Activated CD8-positive, alpha-beta T cell treated with anti-CD3 and anti-CD28 coated beads, Interleukin-2, amount 10 ng/mL, durations not matched to agents 7 days and 5 days (primary cell): ENCODE measurements around the gene ARL4A. TPM values are rescaled to one million over a fixed set of nuclear protein-coding genes. Genes with fewer than 3 reads are reported as not detected.

Experiments used
- ATAC-seq: fragments of 150-1000 bp; cut with Tn5 transposase; one replicate; pipeline ENCODE4 v1.10.0; 2021; ENCODE audit warnings: moderate library complexity
- CTCF ChIA-PET: fragments of 350-600 bp; sonication (Branson Sonifier 250); formaldehyde crosslinking; loops from one replicate; lab custom pipeline; 2021; ENCODE audit warnings: antibody characterized with exemption; lab: Charles Lee
- POLR2A ChIA-PET: fragments of 350-600 bp; sonication (Branson Sonifier 250); formaldehyde crosslinking; loops from one replicate; lab custom pipeline; 2021; ENCODE audit warnings: antibody characterized with exemption; lab: Charles Lee
- DNase-seq: peaks from one replicate; pipeline ENCODE4 v3.0.0-alpha.2; 2020
- H3K27ac Mint-ChIP-seq: one replicate; pipeline ENCODE4 v1.8.0; 2021; ENCODE audit warnings: mild to moderate bottlenecking, mixed read lengths
- H3K27me3 Mint-ChIP-seq: one replicate; pipeline ENCODE4 v1.8.0; 2021; ENCODE audit warnings: low read depth, mixed read lengths
- H3K36me3 Mint-ChIP-seq: one replicate; pipeline ENCODE4 v1.8.0; 2021; ENCODE audit warnings: low read depth, mixed read lengths
- H3K4me1 Mint-ChIP-seq: one replicate; pipeline ENCODE4 v1.8.0; 2021; ENCODE audit warnings: low read depth, mixed read lengths
- H3K4me3 Mint-ChIP-seq: one replicate; pipeline ENCODE4 v1.8.0; 2021; ENCODE audit warnings: mild to moderate bottlenecking, mixed read lengths
- H3K9me3 Mint-ChIP-seq: one replicate; pipeline ENCODE4 v1.8.0; 2022; ENCODE audit warnings: mixed read lengths; ENCODE audit not compliant: insufficient read depth
- total RNA-seq, 2 experiments: library from RNA; stranded (reverse); gene quantifications; one replicate each; pipeline ENCODE4 v1.2.3, GENCODE V29; 2021

Gene ARL4A
- total RNA-seq, 2 experiments from 2014 or later, result 15.8 to 16.2 TPM

DNA sequence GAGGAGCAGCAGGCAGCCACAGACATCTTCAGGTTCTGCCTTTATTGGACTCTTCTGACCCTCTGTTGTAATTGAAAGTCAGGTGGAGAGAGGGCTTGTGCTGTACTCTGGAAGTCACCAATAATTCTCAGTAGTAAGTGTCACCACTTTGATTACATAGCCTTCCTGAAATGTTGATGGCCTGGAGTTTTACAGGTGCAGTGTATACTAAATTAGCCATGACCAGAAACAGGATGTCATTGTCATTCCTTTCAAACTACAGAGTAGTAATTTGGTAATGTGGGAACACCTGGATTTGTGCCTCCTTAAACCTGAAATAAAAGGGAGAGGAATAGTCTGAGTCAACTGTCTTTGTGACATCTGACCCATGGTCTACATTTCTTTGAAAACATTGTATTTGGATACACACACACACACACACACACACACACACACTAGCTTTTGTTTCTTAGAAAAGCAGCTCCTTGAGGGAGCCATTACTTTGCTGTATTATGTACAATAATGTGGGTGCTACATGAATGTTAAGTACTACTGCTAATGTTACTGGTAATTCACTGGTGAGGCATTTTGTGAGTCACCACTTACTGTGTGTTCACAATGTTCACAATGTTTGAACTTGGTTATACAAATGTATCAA is 19.6 kb downstream of the ARL4A start:
- ChIA-PET CTCF (interaction anchor here (1.1 to 1.6 kb wide), 2 partner anchors 11 to 21 kb away, joined by 4 to 5 read pairs; no protein-coding TSS in a partner anchor), POLR2A (no interaction called here)
- no peaks in the 10 kb centered on the region for H3K4me1 Mint-ChIP-seq
- H3K27me3 Mint-ChIP-seq, result no peaks in the 10 kb centered on the region
- ATAC-seq (no peak), DNase-seq (no peak)
- no peaks in the 10 kb centered on the region for H3K9me3 Mint-ChIP-seq
- no peaks in the 10 kb centered on the region for H3K36me3 Mint-ChIP-seq
- H3K4me3 Mint-ChIP-seq, result no peak overlapping the region
- H3K27ac Mint-ChIP-seq, result no peak overlapping the region

GRCh38 chr7:12708314-12708713 is 20.9 kb downstream of the ARL4A start:
- ATAC-seq (no peak), DNase-seq (no peak)
- no peak overlapping the region for H3K4me3 Mint-ChIP-seq
- H3K27me3 Mint-ChIP-seq, result no peaks in the 10 kb centered on the region
- no peak overlapping the region for H3K27ac Mint-ChIP-seq
- no peaks in the 10 kb centered on the region for H3K9me3 Mint-ChIP-seq
- H3K36me3 Mint-ChIP-seq, result no peaks in the 10 kb centered on the region
- ChIA-PET POLR2A (no interaction called here), CTCF (no interaction called here)
- H3K4me1 Mint-ChIP-seq, result no peaks in the 10 kb centered on the region

DNA sequence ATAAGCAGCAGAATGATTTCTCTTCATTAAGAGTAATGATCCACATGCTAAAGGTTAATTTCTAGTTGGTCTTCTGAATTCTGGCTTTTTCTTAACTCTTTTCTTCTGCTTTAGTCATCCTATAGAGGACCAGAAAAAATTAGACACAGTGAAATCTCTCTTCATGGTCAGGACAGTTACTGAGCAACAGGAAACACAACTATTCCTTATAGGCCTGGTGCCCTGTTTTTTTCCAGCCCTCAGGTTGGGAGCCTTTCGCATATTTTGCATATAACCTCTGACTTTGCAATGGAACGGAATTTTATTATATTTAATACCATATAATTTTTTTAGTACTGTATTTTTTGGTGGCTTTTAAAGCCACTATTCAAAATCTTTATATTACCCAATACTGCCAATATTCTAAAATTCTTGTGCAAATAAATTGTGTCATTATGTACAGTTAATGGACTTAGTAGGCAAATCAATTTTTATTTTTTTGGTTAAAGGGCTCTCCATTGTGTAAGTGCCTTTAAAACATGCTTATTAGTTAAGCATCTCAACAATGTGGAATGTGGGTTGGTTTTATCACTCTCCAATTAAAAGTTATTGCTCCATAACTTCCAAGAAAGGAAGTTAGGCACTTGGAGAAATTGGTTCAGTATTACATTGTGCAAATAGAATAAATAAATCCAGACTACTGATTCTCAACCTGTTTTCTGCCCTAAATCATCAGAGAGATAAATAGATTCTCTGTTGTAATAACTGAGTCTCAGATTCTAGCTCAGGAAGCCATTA is 22.5 kb downstream of the ARL4A start:
- ATAC-seq, result no peak
- no peaks in the 10 kb centered on the region for H3K36me3 Mint-ChIP-seq
- no peaks in the 10 kb centered on the region for H3K9me3 Mint-ChIP-seq
- no peak overlapping the region for H3K4me3 Mint-ChIP-seq
- no peak for DNase-seq
- ChIA-PET CTCF (interaction anchor here (1.6 kb wide), 1 partner anchor 9 kb away, joined by 3 read pairs; no protein-coding TSS in a partner anchor), POLR2A (no interaction called here)
- H3K27me3 Mint-ChIP-seq, result no peaks in the 10 kb centered on the region
- peaks cover 2% of the 10 kb centered on the region for H3K4me1 Mint-ChIP-seq
- H3K27ac Mint-ChIP-seq, result no peak overlapping the region

GRCh38 chr7:12711124-12711523 is 23.7 kb downstream of the ARL4A start:
- POLR2A ChIA-PET, result no interaction called here
- H3K9me3 Mint-ChIP-seq, result no peaks in the 10 kb centered on the region
- ATAC-seq (no peak), DNase-seq (no peak)
- H3K27me3 Mint-ChIP-seq, result no peaks in the 10 kb centered on the region
- no peaks in the 10 kb centered on the region for H3K36me3 Mint-ChIP-seq
- H3K4me1 Mint-ChIP-seq, result peaks cover 12% of the 10 kb centered on the region
- CTCF ChIA-PET, result interaction anchor here (1.6 kb wide), 1 partner anchor 8 kb away, joined by 3 read pairs; no protein-coding TSS in a partner anchor
- no peak overlapping the region for H3K27ac Mint-ChIP-seq
- H3K4me3 Mint-ChIP-seq, result no peak overlapping the region

GRCh38 chr7:12712236-12712635 is 24.8 kb downstream of the ARL4A start:
- DNase-seq, result no peak
- no peak overlapping the region for H3K27ac Mint-ChIP-seq
- H3K4me1 Mint-ChIP-seq, result peaks cover 23% of the 10 kb centered on the region
- no peak for ATAC-seq
- POLR2A ChIA-PET, result no interaction called here
- no peaks in the 10 kb centered on the region for H3K27me3 Mint-ChIP-seq
- no peaks in the 10 kb centered on the region for H3K9me3 Mint-ChIP-seq
- no peak overlapping the region for H3K4me3 Mint-ChIP-seq
- no peaks in the 10 kb centered on the region for H3K36me3 Mint-ChIP-seq
- CTCF ChIA-PET, result no interaction called here

DNA sequence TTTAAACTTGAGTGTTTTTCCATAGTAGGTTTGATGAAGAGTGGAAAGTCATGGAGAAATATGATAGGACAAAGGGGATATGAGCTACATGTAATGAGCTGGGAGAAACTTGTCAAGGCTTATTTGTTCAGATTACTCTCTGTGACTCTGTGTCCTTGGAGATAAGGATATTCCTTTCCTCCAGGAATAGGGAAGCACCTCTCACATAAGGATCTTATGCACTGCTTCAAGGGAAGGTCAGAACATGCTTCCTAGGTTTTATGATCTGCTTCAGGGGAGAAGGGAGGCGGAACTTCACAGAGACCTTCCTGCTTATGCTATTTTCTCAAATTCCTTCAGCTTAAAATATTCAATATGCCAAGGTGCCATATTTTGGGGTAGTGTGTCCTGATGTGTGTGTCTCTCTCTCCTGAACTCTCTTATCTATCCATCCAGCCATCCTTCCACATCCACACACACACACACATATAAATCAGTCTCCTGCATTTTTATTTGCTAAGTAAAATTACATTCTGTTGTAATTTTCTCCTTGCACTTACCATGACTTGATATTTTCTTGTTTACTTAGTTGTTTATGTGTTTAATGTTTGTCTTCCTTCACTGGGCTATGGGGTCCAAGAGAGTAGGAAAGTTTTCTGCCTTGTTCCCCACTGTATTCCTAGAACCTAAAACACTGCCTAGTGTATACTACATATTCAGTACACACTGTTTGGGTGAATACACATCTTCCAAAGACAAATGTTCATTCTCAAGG is 26.4 kb downstream of the ARL4A start:
- Mint-ChIP-seq H3K36me3 (no peaks in the 10 kb centered on the region), H3K27ac (no peak overlapping the region), H3K27me3 (no peaks in the 10 kb centered on the region), H3K4me1 (peaks cover 24% of the 10 kb centered on the region), H3K4me3 (no peak overlapping the region), H3K9me3 (no peaks in the 10 kb centered on the region)
- POLR2A ChIA-PET, result no interaction called here
- ATAC-seq (no peak), DNase-seq (no peak)
- CTCF ChIA-PET, result no interaction called here

DNA sequence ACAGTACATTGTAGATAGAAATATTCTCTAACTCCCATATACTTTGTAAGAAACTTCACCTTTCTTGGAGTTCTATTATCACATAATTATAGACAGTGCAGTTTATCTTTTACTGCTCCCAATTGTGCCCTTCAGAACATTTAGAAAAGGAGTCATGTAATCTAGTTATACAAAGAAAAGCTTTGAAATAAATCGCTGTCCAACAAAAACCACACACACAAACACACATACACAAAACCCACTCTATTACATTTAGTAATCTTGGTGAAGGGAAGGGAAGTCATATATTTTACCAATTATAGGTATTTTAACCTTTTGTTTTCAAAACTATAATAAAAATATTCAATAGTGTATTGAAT is 26.9 kb downstream of the ARL4A start:
- Mint-ChIP-seq H3K27ac (no peak overlapping the region), H3K36me3 (peaks cover 2% of the 10 kb centered on the region)

DNA sequence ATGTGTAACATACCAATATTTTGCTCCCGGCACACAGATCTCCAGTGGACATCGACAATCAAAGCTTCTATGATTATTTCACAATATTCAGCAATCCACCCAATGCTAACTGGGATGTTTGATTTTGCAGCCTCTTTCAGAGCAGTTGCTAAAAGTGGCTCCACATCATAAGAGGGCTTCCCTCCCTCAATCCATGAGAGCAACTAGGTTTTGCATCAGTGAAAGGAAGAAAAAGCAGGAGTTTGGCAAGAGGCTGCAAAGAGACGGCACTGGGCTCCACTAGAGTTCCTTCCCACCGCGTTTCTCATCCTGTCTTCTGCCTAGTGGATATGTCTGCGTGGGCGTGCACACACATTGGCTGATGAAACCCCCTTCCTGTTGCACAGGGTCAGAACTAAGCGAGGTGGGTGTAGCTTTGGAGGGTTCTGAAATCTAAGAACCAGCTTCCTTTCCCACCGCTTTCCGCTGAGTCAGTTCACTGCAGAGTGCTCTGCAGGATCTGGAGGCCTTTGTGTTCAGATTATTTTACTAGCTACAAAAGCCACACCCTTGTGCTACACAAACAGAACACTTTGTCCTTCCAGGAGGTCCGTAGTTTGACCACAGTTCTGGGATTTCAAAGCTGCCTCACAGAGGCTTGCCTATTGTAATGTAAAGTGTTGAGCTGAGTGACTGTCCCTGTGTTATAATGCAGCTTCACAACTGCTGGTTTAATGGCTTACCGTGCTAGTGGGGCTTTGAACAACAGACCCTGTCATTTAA is 28.1 kb downstream of the ARL4A start:
- DNase-seq (peak; percentile 64), ATAC-seq (peak; percentile 92)
- Mint-ChIP-seq H3K4me3 (peak overlapping the region; percentile 42), H3K4me1 (peaks cover 34% of the 10 kb centered on the region), H3K27ac (peak overlapping the region; percentile 81), H3K27me3 (no peaks in the 10 kb centered on the region), H3K36me3 (peaks cover 3% of the 10 kb centered on the region), H3K9me3 (no peaks in the 10 kb centered on the region)
- ChIA-PET CTCF (interaction anchor here (1.0 to 2.6 kb wide), 6 partner anchors 11 to 29 kb away, joined by 3 to 25 read pairs (median 4); partner anchors contain the start of gene ARL4A), POLR2A (interaction anchor here (0.7 to 1.5 kb wide), 4 partner anchors 12 to 113 kb away, joined by 3 to 12 read pairs (median 4); partner anchors contain the start of gene ARL4A)

More for the DNA sequence above, 26.9 kb downstream of the ARL4A start:
- H3K9me3 Mint-ChIP-seq, result no peaks in the 10 kb centered on the region
- H3K4me3 Mint-ChIP-seq, result no peak overlapping the region
- peaks cover 26% of the 10 kb centered on the region for H3K4me1 Mint-ChIP-seq
- ChIA-PET CTCF (interaction anchor here (0.9 kb wide), 1 partner anchor 14 kb away, joined by 3 read pairs; no protein-coding TSS in a partner anchor), POLR2A (no interaction called here)
- ATAC-seq (no peak), DNase-seq (no peak)
- H3K27me3 Mint-ChIP-seq, result no peaks in the 10 kb centered on the region

DNA sequence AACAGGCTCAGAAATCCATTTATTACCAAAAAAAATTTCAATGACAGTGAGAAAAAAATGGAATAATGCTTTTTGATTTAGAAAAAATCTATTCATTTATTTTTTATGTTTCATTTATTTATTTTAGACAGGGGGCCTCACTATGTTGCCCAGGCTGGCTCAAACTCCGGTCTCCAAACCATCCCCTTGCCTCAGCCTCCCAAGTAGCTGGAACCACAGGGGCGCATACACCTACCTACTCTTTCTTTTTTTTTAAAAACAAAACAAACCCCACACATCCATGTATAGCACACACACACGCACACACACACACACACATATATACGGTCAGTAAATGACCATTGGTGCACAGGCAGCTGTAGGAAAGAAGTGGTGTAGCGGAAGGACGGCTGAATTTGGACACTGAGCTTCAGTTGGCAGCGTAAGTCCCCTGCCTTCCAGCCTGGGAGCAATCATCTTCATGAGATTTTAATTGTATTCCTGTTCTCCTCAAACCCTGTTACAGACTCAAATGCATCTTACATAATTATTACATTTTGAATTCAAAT is 28.8 kb downstream of the ARL4A start:
- ChIA-PET POLR2A (interaction anchor here (0.7 to 1.5 kb wide), 4 partner anchors 12 to 112 kb away, joined by 3 to 12 read pairs (median 4); partner anchors contain the start of gene ARL4A), CTCF (interaction anchor here (1.0 to 2.6 kb wide), 5 partner anchors 10 to 29 kb away, joined by 3 to 25 read pairs (median 4); partner anchors contain the start of gene ARL4A)
- Mint-ChIP-seq H3K27me3 (no peaks in the 10 kb centered on the region), H3K4me3 (no peak overlapping the region), H3K36me3 (peaks cover 3% of the 10 kb centered on the region), H3K9me3 (no peaks in the 10 kb centered on the region), H3K4me1 (peaks cover 35% of the 10 kb centered on the region), H3K27ac (peak overlapping the region; percentile 81)
- ATAC-seq, result no peak
- DNase-seq, result no peak

- H3K36me3 Mint-ChIP-seq, result peaks cover 3% of the 10 kb centered on the region
Measured at GRCh38 chr7:12716722-12717121, 29.3 kb downstream of the ARL4A start.

More at GRCh38 chr7:12716722-12717121, 29.3 kb downstream of the ARL4A start:
- DNase-seq (no peak), ATAC-seq (no peak)
- H3K9me3 Mint-ChIP-seq, result no peaks in the 10 kb centered on the region
- no peaks in the 10 kb centered on the region for H3K27me3 Mint-ChIP-seq
- ChIA-PET POLR2A (interaction anchor here (1.4 to 1.5 kb wide), 2 partner anchors 11 to 30 kb away, joined by 3 to 12 read pairs; partner anchors contain the start of gene ARL4A), CTCF (interaction anchor here (1.6 to 2.6 kb wide), 2 partner anchors 14 to 30 kb away, joined by 5 to 25 read pairs; partner anchors contain the start of gene ARL4A)
- no peak overlapping the region for H3K27ac Mint-ChIP-seq
- H3K4me3 Mint-ChIP-seq, result no peak overlapping the region
- H3K4me1 Mint-ChIP-seq, result peaks cover 37% of the 10 kb centered on the region
